Activated CD8-positive, alpha-beta memory T cell treated with anti-CD3 and anti-CD28 coated beads, Interleukin-2, amount 50 U/mL, for 24 hours (primary cell): ENCODE data around the gene SSBP3.
"Not testable (repeated sequence)": the region's sequence is repeated elsewhere in the genome, so short reads cannot be mapped to it uniquely, and the experiment has no call there.

Source experiments
- DNase-seq: peaks from one replicate; pipeline ENCODE4 v3.0.0-alpha.2; 2020; ENCODE audit errors: extremely low read depth

The SSBP3 gene

DNA sequence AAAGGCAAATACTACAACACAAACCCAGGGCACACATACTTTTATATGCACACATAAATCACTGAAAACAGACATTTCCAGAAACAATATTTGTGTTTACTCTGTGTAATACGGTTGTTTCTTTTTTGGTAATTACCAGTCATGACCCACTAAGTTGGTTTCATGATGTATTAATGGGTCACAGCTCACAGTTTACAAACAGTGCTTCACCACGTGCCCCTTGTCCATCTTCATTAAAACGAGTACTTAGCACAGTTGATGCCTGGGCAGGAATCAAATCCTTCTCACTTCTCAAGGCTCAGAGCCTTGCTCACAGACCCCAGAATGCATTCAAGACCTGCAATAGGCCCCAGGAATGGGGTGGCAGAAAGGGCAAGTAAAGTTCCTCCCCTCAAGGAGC lies 13.8 kb downstream of the SSBP3 start:
- DNase-seq = no peak

DNA sequence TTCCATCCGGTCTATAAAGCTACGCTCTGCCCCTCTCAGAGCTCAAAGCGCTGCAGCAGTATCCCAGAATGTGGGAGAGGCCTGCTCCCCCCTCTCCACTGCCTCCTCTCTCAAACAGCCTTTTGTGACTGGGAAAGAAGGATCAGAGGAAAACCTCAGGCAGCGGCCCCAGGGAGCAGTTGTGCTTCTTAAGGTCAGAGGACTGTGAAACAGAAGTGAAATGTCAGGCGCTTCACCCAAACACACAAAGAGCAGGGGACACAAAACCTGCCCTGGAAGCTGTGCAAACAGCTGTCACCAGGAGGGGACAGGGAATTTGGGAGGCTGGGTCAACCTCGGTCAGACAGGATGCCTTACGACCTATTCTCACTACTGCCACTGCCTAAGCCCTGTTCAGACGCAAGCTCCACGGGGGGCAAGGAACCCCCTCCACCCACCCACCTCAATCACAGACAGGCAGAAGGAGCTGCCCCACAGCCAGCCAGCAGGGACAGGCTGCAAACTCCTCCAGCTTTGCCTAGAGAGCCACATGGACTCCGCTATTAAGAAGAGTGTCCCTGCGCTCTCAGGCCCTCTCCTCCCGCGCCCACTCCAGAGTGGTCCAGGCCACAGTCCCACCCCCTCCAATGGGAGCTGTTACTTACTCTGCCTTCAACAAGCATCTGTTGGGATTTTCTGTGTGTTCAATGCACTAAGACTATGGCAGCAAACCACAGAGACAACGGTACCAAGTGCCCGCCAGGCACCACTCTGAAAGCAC lies 14.6 kb downstream of the SSBP3 start:
- no peak for DNase-seq

DNA sequence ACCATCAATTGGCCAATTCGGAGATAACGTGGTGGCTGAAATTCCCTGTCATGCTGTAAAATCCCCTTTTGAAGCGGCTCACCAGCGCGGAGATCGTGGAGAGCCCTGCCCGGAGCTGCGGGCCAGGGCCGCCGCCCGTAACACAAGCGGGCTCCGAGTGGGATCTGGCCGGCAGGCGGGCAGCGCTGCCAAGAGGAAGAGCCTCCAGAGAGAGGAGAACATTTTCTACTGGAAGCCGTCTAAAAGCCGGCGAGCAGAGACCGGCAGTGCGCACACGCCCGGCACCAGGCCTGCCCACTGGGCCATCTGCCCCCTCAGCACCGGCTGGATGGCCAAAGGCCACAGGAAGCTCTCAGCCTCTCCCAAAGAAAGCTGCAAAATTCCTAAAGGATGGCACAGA lies 15.5 kb downstream of the SSBP3 start:
- no peak for DNase-seq

DNA sequence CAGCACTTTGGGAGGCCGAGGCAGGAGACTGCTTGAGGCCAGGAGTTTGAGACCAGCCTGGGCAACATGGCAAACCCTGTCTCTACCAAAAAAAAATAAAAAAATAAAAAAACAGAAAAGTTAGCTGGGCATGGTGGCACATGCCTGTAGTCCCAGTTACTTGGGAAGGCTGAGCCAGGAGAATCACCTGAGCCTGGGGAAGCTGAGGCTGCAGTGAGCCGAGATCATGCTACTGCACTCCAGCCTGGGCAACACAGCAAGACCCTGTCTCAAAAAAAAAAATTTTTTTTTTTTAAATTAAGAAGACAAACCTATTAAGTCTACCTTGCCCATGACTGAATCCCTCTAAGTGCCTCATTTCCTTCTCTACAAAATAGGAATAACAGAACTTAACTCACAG lies 16.6 kb downstream of the SSBP3 start:
- not testable (repeated sequence) for DNase-seq

DNA sequence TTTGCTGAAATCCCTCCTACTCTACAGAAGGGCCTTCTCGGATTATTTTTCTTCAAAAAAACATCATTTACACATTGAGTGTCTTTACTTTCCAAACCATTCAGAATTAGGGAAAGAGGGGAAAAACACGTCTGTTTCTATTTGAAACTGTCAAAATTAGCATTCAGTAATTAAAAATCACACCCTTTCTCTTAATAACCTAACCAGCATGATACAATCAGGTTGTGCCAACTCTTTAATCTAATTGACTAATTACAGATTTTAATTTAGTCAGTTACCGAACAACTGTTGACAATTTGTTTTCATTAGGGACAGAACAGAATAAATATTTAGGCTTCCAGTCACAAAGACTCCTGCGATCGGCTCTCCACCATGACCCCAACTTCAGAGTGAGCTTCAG lies 18.8 kb downstream of the SSBP3 start:
- DNase-seq = no peak

DNA sequence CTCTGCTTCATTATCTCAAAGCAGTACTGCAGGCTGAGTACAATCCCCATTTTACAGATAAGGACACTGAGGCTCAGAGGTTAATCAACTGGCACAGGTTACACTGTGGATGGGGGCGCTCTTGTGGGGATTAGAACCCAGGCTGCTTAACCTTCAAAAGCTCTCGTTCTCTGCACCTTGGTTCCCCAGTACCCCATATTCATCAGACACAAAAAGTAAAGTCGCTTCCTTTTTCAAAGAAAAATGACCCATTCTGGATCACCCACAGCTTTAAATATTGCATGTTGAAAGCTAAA lies 20.5 kb downstream of the SSBP3 start:
- DNase-seq = no peak

DNA sequence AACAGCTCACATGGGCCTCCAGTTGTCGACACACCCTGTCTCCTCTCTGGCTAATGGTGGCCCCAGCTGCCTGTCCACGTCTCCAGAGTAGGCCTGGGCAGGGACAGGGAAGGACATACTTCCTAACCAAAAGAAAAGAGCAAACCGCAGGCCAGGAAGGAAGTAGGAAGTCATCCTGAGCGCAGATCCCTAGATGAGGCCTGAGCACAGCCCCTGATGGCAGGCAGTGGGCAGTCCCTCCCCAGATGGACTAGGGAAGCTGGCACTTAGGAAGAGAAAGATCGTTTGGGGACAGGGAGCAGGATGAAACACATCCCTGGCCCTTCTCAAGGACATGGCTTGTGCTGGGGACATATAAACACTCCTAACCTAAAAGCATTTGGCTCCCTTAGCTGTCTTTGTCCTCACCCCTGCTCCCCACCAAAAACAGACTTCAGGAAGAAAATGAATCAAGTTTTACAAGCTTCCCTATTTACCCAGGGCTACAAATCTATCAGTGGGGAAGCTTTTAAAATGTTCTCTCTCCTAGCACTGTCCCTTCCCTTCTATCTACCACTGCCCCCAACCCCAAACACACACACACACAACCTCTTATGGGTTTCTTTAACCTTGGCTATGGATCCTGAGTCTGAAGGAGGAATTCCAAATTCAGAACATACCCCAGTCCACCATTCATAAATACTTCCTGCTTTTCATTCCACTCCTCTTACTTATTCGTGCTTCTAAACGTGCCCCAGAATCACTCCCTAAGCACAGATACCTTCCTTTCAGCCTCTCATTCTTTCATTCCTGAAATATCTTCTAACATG lies 21.1 kb downstream of the SSBP3 start:
- DNase-seq = no peak

DNA sequence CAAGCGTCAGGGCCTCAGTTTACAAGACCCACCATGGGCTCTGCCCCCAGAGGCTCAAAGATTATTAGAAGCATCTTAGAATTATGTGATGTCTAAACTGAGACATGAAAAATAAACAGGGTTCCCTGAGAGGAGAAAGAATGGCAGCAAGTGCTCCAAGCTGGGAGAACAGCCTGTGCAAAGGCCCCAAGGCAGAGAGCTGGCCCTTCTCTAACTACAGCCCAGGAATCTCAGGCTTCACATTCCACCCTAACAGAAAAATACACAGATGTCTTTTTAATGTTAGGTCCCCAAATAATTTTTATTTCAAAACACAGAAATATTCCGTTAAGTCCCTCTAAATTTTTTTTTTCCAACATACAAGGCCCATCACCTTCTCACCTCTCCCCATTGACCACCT lies 21.7 kb downstream of the SSBP3 start:
- no peak for DNase-seq

DNA sequence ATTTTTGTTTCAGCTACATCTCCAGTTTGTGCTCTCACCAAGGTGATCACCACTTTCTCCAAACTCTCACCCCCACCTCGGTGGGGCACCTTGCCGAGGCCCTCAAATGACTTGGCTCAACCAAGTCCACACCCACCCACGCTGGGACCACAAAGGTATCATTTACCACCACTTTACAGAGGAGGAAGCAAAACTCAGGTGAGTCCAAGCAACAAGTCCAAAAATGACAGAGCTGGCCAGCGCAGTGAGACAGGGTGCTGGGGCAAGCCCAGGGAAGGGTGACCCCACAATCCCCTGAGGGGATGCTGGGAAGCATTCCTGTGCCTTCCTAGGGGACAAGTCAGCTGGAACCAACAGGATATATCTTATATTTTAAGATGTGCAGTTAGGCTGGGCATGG lies 24.7 kb downstream of the SSBP3 start:
- no peak for DNase-seq

DNA sequence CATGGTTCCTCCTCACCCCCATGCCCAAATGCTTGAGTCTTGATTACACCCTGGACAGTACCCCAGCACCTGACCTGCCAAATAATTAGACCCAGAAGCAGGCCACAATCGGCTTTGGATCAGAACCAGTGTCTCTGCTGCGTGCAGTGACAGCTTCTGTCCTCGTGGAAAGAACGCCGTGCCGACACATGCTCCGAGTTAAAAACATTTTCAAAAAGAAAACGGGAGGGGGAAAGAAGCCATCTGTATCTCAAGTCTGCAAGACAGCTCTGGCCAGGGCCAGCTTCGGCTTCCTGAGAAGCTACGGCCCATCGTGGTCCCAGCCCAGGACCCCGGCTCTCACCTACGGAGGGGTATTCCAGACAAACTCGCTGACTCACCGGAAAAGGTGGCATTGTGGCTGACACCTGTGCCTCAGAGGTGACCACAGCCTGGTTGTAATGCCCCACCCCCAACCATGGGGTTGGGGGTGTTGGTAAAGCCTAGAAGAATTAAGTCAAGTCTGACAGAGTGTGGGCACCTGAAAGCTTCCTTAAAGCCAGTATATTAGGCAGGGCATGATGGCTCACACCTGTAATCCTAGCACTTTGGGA lies 25.8 kb downstream of the SSBP3 start:
- no peak for DNase-seq

DNA sequence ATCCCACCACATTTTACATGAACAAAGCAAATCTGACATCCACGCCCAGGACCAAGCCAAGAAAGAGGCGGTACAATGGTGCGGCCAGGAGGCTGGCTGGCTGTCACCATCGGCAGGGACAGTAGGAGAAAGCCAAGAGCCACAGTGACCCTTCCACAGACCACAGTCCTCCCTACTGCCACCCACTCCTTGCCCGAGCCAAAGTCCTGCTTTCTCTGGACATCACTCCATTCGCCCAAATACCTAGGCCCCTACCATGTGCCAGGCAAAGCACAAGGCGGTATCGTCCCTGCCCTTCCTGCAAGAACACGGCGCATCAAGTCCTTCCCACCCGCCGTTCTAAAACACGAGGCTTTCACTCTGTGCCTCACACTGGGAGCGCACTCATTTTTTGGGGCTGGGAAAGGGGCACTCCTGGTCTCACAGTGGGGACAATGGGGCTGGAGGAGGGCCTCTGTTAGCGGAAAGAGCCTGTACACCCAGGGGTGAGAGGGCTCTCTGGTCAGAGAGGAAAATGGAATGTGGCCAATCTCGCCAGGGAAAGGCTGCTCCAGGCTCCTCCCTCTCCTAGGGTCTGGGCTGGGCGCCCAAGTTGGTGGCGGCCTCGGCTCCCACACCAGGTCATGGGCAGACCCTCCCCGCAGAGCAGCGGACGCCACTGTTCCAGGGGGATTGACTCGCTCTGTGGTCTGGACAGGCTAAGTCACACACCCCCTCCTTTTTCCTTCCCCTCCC lies 26.5 kb downstream of the SSBP3 start:
- DNase-seq = no peak

DNA sequence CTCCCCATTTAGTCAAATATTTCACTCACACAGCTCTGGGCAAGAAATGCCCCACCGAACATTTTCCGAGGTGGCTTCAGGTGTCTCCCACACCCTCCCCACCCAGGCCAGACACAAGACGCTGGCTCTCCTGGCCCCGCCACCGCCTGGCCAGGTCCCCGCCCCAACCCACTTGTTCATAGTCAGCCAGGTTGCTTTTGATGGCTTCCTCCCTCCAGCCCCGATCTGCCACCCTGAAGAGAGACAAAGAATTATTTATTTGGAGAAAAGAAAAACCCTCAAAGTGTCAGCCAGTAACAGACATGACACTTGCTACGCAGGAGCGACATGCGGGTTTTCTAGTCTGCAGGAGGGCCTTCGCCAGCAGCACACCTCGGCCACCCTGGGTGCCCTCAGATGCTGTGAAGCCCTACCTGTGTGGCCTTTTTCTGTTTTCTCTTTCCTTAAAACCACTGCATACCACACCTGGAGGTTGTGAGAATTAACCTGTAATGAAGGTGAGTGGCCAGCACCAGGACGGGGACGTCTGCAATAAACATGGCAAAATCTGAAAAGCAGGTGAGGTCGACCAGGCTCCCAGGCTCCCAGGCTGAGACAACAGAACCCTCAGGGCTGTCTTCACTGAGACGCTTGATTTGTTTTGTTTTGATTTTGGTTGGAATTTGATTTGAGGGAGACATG lies 27.2 kb downstream of the SSBP3 start:
- no peak for DNase-seq

DNA sequence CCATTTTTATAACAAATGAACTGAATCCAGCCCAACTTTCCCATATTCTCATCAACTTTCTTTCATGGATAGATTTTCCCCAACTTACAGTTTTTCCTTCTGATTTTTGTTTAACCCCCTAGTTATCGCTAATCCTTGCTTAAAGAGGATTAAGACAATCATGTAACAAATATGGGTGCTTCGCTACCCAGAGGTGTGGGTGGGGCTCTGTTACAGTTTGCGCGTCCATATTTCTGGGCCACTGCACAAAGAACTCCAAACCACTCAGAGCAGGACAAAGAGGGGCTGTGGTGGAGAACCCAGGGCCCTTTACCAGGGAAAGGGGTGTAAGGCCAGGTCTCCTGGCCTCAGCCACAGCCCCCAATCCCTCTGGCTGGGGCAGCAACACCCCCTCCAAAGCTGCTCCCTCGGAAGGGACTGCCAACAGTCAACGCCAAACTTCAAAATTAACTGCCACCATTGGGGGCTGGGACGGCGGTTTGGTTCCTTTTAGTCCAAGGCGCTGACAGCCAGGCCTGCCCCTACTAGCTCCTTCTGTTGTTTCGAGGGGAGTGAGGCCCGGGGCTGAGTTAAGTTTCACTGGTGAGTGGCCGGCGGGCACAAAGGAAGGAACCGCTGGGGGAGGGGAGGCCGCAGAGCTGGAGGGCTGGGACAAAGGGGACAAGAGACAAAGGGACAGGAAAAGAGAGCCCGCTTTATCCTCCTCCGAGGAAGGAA lies 27.9 kb downstream of the SSBP3 start:
- DNase-seq = no peak

DNA sequence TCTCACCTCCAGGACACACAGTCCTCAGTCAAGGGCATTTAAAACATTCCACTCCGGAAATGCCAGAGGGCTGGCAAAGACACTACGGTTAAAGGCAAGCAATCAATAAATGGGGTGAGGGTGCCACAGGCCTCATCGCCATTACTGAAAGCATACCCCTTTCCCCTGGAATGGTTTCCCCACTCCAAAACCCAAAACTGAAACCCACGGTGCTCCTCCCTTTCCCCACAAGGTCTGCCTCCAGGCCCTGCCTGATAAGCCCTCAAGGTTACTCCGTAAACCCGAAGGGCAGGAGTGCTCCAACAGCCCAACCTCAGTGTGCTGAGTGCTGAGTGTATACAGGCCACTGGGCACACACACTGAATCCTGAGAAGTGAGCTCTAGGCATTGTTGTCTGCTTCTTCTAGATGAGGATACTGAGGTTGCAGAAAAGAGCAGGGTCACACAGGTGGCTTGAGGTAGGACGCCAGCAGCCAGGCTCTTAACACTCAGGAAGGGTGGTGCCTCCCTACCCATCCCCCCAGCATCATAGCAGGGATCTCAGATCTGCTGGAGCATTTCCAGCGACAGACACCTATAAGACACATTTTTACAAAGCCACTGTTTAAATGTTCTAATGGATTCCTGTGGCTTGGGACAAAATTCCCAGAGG lies 29.0 kb downstream of the SSBP3 start:
- DNase-seq = no peak

DNA sequence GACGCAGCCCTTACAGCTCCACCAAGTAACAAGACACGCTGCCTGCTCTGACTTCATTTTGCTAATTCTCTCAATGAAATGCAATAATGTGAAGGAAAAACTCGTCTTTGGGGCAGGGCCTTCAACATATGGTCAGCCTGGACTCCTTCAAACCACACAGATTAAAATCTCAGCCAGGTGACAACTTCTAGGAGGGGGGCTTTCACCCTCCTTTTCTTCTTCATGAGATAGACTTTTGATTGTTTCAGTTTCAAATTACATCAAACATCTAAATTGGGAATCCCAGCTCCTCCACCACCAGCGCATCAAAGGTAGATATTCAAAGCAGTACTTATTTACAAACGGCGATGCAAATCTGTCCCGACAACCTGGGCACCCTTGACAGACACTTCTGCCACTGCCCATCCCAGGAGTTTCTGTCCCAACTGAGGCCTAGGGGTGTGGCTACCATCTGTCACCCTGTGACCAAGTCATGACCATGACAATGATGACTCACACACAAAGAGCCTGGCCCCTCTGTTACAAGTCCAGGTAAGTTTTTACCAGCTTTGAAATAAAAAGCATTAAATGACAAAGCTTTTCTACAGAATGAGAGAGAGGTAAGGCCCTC lies 29.7 kb downstream of the SSBP3 start:
- DNase-seq = no peak

DNA sequence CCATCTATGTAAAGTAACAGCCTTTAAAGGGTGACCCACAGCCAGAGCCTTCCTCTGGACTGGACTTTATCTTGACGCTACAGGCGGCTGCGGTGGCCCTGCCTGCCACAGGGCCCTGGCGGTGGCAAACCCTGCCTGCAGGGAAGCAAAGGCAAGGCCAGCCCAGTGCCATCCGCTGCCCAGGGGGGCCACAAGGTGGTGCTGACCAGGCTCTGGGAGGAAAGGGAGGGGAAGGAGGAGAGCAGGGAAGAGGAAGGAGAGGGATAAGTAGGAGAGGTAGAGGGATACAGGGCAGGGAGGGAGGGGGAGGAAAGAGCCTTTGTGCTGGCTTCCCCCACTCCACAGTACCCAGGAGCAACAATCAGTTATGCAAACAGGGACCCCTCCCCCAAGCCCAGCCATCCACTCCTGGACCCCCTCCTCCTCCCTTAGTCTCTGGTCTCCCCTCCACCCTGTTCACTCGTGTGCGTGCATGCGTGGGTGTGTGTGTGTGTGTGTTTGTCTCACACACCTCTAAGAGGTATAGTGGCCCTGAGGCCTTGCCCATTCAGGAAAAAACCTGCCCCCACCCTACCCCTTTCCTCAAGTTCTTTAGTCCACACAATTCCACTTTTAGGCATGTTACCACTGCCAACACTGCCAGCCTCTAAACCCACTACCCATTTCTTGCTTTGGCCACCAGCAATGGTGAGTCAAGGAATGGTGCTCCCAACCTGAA lies 30.3 kb downstream of the SSBP3 start:
- DNase-seq = no peak

DNA sequence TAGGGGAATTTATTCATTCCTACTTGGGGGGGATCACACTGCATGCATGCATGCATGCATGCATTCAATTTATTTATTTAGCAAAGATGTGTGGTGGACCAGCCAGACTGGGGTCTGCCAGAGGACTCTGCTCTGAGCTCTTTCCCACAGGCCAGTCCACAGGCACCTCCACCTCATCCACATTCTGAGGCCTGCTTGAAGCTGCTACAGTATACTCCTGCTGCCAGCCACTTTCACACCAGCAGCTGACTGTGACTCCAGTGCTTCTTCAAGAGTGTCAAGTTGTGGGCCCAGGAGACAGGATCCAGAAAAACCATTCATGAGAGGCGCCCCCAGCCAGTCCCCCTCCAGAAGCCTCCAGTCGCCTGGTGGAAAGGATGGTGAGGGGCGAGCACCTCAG lies 30.9 kb downstream of the SSBP3 start:
- DNase-seq = no peak

DNA sequence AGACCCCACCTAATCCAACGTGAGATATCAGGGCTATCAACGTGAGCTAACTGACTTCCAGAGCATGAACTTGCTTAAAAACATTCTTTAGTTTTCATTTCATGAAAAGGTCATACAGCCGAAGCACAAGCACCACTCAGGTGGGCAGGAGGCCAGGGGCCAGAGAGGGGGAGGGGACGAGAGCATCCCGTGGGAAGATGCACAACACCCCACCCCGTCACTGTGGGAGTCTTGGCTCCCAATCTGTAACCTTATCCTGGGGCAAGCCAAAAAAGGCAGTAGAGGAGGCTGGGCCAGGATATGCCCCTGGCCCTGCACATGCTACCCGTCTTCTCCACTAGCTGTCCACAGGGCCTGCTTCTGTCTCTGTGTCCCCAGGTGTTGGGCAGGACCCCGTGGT lies 31.4 kb downstream of the SSBP3 start:
- no peak for DNase-seq

DNA sequence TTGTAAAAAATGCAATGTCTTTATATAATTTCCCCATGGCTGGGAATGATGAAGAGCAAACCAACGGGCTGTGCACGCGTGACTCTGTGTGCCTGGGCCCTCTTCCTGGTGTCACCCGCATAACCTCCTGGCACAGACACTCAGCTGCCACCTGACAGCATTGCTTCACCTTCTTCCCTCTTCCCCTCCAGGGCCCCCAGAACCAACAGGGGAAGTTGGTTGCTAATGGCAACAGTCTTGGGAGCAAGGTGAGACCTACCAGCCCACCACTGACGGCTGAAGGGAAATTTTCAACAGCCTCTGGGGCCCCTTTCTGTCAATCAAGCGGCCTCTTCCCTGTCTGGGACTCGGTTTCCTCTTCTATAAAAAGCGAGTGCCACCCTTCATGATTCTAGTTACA lies 33.2 kb downstream of the SSBP3 start:
- no peak for DNase-seq

DNA sequence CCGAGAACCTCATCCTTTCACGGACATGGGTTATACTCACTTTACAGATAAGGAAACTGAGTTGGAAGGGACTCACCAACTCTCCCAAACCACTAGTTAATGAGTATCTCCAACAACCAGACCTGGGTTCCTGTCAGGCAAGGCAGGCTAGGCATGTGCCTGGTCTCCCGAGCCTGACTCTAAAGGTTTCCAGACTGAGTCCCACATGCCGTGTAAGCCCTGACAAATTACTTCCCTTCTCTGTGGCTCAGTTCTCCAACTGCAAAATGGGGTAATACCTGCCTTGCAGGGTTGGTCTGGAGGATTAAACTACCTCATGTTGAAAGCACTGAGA lies 34.3 kb downstream of the SSBP3 start:
- no peak for DNase-seq
